ENCODE results near the gene MSMO1. TPM values are rescaled to one million over a fixed set of nuclear protein-coding genes. Genes with fewer than 3 reads are reported as not detected.

The MSMO1 gene
- total RNA-seq, 1 donor from 2014 or later = 3.6 TPM

DNA sequence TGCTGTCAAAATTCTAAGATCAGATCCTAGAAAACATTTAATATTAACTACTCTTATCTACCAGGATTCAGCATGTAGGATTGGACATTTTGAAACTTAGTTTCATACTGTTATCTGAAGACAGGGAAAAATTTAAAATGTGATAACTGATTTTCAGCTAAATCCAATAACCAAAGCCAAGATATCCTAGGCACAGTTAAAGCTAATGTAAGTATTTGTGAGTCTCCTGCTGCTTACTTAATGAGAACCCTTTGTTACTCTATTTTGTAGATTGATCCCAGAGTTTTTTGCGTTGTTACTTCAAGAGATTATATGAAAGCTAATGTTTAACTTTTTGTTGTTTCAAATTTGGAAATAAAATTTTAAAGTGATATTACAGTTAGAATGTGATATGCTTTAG lies 53.3 kb downstream of the MSMO1 start:
- peak overlapping the region; percentile 0 to 75 for H3K4me3 ChIP-seq
- intact Hi-C loops (cut with DNase I) = loop anchor here (5.0 kb wide), 1 partner anchor 174 kb away; the partner anchor contains the start of gene KLHL2
- peak overlapping the region; percentile 87 to 88 for H3K27ac ChIP-seq
- H3K9me3 ChIP-seq = no peaks in the 10 kb centered on the region
- no peaks in the 10 kb centered on the region for H3K27me3 ChIP-seq
- TF ChIP-seq, protein P1, sequence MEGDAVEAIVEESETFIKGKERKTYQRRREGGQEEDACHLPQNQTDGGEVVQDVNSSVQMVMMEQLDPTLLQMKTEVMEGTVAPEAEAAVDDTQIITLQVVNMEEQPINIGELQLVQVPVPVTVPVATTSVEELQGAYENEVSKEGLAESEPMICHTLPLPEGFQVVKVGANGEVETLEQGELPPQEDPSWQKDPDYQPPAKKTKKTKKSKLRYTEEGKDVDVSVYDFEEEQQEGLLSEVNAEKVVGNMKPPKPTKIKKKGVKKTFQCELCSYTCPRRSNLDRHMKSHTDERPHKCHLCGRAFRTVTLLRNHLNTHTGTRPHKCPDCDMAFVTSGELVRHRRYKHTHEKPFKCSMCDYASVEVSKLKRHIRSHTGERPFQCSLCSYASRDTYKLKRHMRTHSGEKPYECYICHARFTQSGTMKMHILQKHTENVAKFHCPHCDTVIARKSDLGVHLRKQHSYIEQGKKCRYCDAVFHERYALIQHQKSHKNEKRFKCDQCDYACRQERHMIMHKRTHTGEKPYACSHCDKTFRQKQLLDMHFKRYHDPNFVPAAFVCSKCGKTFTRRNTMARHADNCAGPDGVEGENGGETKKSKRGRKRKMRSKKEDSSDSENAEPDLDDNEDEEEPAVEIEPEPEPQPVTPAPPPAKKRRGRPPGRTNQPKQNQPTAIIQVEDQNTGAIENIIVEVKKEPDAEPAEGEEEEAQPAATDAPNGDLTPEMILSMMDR (IDR thresholded peaks at IDR 0.05) = no peak
- DNase-seq (ENCODE audit: low spot score in 2 of 2) = no peak
- H3K4me1 ChIP-seq = peaks cover 0 to 17% of the 10 kb centered on the region in 2 donors
- no peaks in the 10 kb centered on the region for H3K36me3 ChIP-seq

DNA sequence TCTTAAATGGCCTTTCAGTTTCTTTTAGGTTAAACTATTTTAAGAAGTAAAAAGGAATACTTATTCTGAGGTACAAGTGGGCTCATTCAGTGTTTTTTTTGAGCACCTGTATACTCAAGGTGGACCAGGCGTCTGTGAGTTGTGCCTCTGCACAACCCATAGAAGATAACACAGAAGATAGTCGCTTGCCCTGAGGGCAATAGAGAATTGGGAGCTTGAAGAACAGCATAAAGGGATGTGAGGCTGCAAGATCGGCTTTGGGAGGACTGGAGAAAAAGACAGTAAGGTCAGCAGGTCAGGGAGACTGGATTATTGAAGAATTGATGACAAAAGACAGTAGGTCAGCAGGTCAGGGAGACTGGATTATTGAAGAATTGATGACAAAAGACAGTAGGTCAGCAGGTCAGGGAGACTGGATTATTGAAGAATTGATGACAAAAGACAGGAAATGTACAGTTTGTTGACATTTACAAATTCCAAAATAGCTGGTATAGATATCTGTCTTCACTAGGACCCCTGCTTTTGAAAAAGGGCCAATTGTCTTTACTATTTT lies 54.4 kb downstream of the MSMO1 start:
- H3K4me1 ChIP-seq = peaks cover 0 to 17% of the 10 kb centered on the region in 2 donors
- peak overlapping the region in 1 of 2 donors; percentile 75 for H3K4me3 ChIP-seq
- TF ChIP-seq, protein P1 (IDR thresholded peaks at IDR 0.05) = no peak
- peak overlapping the region; percentile 70 to 88 for H3K27ac ChIP-seq
- DNase-seq (ENCODE audit: low spot score in 2 of 2) = no peak
- no peaks in the 10 kb centered on the region for H3K9me3 ChIP-seq
- no peaks in the 10 kb centered on the region for H3K27me3 ChIP-seq
- H3K36me3 ChIP-seq = no peaks in the 10 kb centered on the region
- intact Hi-C loops (cut with DNase I) = loop anchor here (5.0 kb wide), 1 partner anchor 175 kb away; the partner anchor contains the start of gene KLHL2

DNA sequence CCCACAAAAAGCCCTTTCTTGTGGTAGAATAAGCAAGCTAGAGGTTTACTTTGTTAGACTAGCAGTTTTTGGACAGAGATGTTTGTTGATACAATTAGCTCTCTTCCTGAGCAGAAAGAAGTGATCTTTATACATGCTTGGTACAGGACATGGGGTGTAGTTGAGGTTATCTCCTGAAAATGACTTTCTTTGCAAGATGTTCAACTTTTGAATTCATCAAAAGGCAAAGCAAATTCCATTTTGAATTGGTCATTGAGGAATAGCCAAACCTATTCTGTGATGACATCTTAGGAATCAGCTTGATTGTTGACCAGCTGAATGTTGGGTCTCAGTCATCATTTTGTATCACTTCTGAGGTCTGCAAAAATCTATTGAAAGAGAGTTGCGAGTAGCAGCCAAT lies 55.2 kb downstream of the MSMO1 start:
- DNase-seq (ENCODE audit: low spot score in 2 of 2) = no peak
- Histone ChIP-seq H3K4me3 (peak overlapping the region in 1 of 2 donors; percentile 43), H3K36me3 (no peaks in the 10 kb centered on the region), H3K27me3 (no peaks in the 10 kb centered on the region), H3K4me1 (peaks cover 0 to 17% of the 10 kb centered on the region in 2 donors), H3K27ac (peak overlapping the region; percentile 70 to 88), H3K9me3 (no peaks in the 10 kb centered on the region)
- intact Hi-C loops (cut with DNase I) = loop anchor here (5.0 kb wide), 1 partner anchor 175 kb away; the partner anchor contains the start of gene KLHL2
- TF ChIP-seq, protein P1 (IDR thresholded peaks at IDR 0.05) = no peak

DNA sequence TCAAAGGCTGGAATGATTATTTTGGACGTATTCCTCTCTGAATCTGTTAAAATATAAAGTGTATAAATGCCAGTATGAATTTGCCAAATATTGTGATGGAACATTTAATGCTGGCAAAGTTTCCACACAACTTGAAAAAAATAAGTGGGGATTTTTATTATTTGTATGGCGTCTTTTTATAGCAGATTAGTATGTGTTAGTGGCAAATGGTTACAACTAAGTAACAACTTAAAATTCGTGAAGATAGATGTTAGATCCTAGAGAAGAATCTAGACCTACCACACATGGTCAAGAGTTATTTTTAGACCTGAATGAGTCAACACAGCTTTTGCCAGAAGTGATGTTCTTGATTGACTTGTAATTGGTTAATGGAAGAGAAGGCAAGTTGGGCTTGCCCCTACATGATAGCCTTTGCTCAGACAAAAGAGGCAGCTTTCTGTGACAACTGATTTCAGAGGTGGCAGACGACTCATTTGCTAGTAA lies 56.2 kb downstream of the MSMO1 start:
- H3K36me3 ChIP-seq = no peaks in the 10 kb centered on the region
- no peak for DNase-seq (ENCODE audit: low spot score in 2 of 2)
- peaks cover 0 to 17% of the 10 kb centered on the region in 2 donors for H3K4me1 ChIP-seq
- H3K27ac ChIP-seq = peak overlapping the region; percentile 70 to 88
- TF ChIP-seq, protein P1 (IDR thresholded peaks at IDR 0.05) = no peak
- intact Hi-C loops (cut with DNase I) = loop anchor here (5.0 kb wide), 1 partner anchor 176 kb away; the partner anchor contains the start of gene KLHL2
- H3K27me3 ChIP-seq = no peaks in the 10 kb centered on the region
- peak overlapping the region; percentile 6 to 43 for H3K4me3 ChIP-seq
- no peaks in the 10 kb centered on the region for H3K9me3 ChIP-seq

DNA sequence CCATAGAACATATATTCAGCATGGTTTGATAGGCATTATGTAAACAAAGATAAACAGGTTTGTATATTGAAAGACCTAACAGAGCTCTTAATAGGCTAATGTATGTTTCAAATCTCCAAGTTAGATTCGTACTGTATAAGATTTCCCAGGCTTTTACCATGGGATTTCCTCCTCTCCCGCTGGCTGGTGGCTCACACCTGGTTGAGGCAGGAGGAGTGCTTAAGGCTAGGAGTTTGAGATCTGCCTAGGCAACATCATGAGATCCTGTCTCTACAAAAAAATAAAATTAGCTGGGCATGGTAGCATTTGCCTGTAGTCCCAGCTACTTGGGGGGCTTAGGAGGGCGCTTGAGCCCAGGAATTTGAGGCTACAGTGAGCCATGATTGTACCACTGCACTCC lies 56.7 kb downstream of the MSMO1 start:
- H3K27ac ChIP-seq = peak overlapping the region; percentile 70 to 88
- H3K27me3 ChIP-seq = no peaks in the 10 kb centered on the region
- peak overlapping the region in 1 of 2 donors; percentile 43 for H3K4me3 ChIP-seq
- no peaks in the 10 kb centered on the region for H3K36me3 ChIP-seq
- H3K9me3 ChIP-seq = no peaks in the 10 kb centered on the region
- peaks cover 0 to 17% of the 10 kb centered on the region in 2 donors for H3K4me1 ChIP-seq
- TF ChIP-seq, protein P1 (IDR thresholded peaks at IDR 0.05) = no peak
- intact Hi-C loops (cut with DNase I) = loop anchor here (5.0 kb wide), 1 partner anchor 177 kb away; the partner anchor contains the start of gene KLHL2
- DNase-seq (ENCODE audit: low spot score in 2 of 2) = no peak
